Measurements from ENCODE around the gene IGFBP7.

IGFBP7 gene

DNA sequence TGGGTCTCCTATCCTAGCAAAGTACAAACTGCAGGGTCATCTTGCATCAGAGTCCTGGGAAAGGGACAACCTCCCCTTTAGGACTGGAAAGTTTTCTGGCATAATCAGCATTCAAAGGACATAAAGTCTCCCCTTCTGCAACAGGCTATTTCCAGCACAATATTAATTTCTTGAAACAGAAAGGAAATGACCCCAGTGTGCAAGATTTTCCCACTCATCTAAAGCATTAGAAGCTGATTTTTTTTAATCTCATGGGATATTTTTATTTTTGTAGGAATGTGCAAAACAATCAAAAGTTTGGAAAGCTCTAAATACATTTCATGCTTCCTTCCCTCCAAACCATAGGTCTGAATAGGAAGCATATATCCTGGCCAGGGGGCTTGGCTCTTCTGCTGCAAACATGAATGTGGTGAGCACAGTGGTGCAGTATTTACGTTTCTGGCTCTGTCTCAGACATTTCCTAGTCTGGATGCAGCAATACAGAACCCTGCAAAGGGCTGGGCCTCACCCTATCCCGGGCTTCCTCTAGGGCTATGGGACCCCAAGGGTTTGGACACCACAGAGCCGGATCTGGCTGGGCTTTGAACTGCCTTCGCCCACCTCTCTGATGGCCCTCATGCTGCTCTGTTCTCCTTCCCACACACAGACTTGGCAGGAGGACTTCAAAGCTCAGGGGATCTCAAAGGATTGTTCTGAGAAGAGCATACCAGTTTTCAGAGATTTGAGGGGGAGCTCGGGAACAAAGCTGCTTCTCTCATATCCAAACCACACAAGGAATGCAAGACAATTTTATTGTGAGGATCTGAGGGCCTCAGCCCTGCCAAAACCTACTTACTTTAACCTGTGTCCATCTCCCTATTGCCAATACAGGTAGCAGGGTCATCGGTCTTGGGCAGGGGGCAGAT, 66.6 kb downstream of the IGFBP7 start:
- peak; percentile 80 for DNase-seq (ENCODE audit: low read depth, low spot score)

DNA sequence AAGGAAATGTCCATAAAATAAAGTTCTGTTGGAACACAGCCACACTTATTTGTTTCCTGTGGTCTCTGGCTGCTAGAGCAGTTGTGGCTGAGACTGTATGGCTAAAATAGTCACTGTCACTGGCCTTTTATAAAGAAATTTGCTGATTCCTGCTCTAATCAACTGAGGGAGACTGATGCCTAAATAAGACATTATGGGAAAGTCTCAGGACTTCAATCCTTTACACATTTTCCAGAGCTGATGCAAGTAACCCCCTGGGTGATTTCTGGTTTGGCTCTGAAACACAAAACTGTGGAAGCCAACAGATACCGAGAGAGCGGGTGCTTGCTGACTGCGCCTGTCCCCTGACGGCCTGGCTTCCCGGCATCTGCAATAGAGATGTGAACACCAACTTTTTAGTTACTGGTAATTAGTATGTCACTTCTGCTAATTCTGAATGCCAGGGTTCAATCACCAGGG, 67.4 kb downstream of the IGFBP7 start:
- DNase-seq (ENCODE audit: low read depth, low spot score) = peak; percentile 76

DNA sequence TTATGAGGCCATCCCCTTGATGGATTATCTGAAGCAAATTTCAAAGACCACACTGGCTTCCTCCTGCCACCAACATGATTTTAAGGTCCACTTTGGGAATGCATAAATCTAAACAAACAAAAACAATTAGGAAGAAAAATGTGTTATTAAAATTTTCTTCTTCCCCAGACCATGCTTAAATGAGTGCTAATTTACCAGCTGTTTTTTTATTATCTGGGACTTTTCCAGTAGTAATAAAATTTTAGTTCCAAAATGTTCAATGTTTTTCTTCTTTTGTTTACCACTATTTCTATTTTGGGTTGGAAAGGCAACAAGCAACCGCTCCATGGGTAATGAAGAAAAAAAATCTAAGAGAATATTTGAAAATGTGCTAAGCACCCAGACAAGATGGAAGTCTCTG, 69.2 kb downstream of the IGFBP7 start:
- DNase-seq (ENCODE audit: low read depth, low spot score) = no peak

DNA sequence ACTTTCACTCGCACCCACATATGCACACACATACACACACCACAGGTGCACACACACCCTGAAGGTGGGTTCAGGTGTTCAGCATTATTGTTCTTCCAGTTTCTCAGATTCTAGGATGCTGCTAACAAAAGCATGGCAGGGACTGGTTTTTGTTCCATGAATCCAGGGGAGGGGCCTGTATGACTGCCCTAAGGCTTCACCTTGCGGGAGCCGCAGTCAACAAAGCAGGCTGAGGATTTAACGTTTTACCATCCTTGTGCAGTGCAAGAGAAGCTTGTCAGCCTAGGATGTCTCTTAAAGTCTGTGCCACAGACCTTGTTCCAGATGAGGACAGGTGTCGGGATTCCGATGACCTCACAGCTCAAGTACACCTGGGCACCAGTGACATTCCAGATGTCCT, 69.7 kb downstream of the IGFBP7 start:
- no peak for DNase-seq (ENCODE audit: low read depth, low spot score)

DNA sequence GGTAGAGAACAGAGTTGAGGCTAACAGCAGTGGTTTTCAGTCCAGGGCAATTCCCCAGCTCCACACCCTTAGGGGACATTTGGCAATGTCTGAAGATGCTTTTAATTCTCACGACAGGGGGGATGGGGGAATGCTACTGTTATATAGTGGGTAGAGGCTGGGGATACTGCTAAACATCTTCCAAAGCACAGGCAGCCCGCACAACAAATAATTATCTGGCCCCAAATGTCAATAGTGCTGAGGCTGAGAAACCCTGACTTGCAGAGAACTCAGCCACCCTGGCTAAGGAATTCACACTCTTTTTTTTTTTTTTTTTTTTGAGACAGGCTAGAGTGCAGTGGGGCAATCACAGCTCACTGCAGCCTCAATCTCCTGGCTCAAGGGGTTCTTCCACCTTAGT, 70.8 kb downstream of the IGFBP7 start:
- DNase-seq (ENCODE audit: low read depth, low spot score) = peak; percentile 12

DNA sequence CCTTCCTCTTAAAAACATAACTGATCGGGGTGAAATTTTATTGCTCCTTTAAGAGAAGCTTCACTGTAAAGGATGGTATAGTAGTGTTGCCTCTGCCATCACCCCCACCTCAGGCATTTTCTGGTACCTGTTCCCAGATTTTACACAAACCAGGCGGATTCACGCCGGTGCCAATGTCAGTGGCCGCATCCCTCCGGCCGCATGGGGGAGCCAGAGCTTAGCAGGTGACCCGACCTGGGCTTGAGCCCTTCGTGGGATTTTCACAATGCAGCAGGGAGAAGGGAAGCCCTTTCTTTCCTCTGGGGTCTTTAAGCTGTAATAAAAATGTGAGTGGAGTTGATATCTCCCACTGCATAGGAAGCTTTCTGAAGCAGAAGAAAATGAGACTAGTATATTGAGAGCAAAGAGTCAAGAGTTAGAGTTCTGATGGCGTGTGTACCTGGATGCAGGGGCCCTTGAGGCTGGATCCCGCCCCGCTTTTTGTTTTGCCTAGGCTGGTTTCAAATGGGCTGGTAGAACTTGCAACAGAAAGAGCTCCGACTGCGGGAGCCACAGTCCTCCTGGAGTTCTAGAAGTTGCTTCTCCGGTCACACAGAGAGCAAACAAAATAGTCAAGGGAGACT, 72.1 kb downstream of the IGFBP7 start:
- DNase-seq (ENCODE audit: low read depth, low spot score) = peak; percentile 80

DNA sequence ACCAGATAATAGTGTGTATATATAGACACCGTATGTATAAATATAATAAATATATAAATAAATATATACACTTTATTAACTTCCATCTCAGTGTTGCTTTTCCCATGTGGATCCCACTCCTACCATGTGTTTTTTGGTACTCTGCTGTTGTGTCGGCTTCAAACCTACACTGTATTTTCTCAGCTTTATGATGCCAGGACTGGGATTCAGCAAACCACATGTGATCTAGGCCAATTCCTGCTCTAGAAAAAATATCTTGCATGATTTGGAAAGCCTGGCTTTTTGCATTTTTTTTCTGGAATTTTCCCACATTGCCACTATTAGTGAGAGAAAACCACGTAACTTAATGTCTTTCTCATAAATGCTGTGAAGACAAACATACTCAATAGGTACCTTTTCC, 75.7 kb downstream of the IGFBP7 start:
- no peak for DNase-seq (ENCODE audit: low read depth, low spot score)

DNA sequence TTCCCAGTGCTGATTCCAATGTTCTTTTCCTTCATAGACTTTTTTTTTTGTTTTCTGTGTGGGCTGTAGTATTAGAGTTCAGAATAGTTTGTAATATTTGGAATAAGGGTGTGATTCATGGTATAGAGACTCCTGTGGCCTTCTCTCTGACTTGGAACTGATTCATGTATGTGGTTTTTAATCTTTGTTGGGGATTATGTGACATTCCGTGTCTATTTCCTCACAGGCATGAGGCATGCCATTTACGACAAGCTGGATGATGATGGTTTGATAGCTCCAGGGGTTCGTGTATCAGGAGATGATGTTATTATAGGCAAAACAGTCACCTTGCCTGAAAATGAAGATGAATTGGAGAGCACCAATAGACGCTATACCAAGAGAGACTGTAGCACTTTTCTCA, 87.1 kb downstream of the IGFBP7 start:
- peak; percentile 78 for DNase-seq (ENCODE audit: low read depth, low spot score)

DNA sequence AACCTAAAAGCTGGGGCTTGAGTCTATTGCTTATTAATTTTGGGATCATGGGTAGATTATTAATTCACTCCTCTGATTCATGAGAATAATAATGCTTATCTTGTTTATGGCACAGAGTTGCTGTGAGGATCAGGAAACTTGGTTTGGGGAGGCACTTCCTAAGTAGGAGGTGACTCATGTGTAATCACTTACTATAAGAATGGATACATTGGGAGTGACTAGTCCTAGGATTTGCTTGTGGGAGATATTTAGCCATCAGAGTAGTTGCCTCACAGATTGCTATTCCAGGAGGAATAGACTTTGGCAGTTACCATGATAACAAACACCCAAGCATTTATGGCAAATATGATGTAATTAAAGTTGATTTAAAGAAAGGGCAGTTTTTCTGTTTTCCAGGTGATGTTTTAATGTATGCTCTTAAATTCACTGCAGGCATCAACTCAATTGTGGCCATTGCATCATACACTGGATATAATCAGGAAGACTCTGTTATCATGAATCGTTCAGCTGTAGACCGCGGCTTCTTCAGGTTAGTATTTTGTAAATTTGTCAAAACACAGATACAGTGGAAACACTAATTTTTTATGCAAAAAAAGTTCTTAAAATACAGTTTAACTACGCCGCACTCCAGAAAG, 89.6 kb downstream of the IGFBP7 start:
- DNase-seq (ENCODE audit: low read depth, low spot score) = peak; percentile 48

DNA sequence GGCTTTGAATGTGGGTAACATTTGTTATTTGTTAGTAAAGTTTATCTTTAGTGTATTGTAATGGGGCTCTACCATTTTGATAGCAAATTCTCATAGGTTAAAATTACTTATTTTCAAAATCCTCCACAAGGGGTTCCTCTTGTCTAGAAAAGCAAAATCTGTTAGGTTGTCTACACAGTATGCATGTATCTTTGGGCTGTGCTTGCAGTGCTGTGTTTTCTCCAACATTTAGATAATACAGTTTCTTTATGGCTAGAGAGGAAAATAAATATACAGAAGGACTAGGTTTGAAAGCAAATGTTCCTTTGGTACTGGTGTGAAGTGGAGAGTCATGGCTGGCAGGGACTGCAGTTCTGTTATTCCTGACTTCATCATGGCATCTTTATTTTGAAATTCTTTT, 91.2 kb downstream of the IGFBP7 start:
- no peak for DNase-seq (ENCODE audit: low read depth, low spot score)

DNA sequence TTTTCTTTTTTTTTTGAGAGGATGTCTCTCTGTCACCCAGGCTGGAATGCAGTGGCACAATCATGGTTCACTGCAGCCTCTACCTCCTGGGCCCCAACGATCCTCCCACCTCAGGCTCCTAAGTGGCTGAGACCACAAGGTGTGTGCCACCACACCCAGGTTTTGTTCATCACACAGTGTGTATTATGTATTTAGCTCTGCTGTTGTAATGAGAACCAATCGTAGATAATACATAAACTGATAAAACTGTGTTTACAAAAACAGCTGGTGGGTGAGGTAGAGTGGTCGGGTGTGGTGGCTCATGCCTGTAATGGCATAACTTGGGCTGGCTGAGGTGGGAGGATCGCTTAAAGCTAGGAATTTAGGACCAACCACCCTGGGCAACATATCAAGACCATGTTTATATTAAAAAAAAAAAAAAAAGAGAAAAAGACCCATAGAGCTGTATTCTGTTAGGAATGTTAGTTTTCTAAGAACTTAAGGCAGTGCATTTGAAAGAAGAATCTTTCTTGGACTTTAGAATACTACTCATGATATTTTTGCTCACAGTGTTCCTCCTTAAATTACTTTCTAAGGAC, 96.6 kb downstream of the IGFBP7 start:
- no peak for DNase-seq (ENCODE audit: low read depth, low spot score)

DNA sequence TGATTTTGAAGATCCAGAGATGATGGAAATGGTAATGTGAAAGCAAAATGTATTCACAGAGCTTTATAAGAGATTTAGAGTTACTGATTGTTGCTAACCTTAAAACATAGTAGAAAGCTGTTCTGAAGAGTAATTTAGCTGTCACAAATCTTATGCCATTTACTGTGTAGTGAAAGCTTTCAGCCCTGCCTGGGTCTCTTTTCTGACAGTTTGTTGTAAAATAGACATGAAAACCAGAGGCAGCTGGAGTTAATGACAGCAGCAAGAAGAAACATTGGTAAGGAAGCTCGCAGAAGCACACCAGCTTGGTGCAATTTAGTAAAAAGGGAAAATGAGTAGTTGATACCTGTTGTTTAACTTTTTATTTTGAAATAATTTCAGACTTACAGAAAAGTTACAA, 110.4 kb downstream of the IGFBP7 start:
- no peak for DNase-seq (ENCODE audit: low read depth, low spot score)

DNA sequence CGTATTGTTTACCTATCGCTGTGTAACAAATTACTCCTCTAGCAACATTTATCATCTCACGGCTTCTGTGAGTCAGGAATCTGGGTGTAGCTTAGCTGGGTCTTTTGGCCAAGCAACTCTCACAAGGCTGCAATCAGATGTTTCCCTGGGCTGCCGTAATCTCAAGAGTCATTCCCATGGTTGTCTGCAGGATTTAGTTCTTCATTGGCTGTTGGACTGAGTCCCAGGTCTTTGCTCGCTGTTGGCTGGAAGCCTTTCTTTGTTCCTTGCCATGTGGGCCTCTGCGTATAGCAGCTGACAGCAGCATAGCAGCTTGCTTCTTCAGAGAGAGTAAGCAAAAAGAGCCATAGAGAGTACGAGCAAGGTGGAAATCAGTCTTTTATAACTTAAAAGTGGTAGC, 114.7 kb downstream of the IGFBP7 start:
- DNase-seq (ENCODE audit: low read depth, low spot score) = peak; percentile 97

DNA sequence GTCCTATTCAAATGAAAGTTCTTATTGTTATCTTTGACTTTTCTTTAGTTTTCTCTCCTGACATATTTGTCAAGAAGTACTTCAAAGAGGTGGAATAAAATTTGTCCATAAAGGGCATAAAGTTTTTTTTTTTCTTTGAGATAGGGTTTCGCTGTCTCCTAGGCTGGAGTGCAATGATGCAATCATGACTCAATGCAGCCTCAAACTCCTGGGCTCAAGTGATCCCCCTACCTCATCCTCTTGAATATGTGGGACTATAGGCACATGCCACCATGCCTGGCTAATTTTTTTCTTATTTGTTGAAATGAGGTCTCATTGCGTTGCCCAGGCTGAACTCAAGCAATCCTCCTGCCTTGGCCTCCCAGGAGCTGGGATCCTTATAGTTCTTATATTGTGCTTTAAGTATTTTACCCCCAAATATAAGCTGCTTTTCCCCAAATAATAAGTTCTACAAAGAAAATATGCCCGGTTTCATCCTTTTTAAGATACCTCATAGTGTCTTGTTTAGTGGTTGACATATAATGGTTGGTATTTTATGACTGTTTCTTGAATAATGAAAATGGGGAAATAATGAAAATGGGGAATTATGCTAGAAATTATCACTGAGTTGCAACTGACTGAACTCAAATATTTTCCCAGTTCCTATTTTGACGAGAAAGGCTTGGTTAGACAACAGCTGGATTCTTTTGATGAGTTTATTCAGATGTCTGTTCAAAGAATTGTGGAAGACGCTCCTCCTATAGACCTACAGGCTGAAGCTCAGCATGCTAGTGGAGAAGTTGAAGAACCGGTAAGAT, 119.9 kb downstream of the IGFBP7 start:
- DNase-seq (ENCODE audit: low read depth, low spot score) = peak; percentile 23

DNA sequence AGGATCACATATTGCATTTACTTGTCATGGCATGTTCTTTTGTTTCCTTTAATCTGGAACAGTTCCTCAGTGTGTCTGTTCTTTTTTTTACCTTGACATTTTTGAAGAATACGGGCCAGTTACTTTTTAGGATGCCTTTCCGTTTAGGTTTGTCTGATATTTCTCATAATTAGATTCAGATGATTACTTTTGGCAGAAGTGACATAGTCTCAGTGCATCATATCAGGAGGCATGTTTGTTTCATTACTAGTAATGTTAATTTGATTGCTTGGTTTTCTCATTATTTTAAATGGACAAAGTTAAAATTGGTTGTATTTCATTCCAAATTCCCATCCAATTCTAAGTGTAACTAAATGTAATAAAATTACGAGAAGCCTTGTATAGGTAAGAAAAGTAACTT, 123.2 kb downstream of the IGFBP7 start:
- no peak for DNase-seq (ENCODE audit: low read depth, low spot score)

DNA sequence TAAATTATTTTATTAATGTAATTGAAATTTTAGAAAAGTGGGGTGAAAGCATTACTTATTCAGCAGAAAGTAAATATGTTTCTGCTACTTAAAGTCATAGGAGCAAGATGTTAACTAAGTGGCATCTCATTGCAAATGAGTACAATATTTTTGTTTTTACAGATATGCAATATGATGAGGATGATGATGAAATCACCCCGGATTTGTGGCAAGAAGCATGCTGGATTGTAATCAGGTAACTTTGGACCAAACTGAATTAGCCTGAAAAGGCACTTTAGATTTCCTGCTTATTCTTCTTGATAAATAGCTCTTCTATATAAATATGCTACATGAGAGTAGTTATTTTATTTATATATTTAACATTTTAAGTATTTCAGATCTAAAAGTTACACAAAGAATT, 124.0 kb downstream of the IGFBP7 start:
- DNase-seq (ENCODE audit: low read depth, low spot score) = no peak

DNA sequence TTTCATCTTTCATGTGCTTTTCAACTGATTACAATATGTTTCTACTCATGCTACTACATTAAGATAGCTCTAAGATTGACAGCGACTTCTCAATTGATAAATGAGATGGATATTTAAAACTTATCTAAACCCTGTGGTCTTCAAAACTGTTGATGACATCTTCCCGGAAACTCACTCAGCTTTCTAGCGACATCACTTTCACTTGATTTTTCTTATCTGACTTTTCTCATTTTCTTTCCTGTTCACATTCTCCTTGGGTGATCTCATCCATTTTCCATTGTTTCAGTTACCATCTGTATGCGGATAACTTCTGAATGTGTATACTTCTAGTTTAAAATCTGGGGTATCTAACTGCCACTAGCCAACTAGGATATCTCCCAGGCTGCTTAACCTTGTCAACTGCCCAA, 128.4 kb downstream of the IGFBP7 start:
- peak; percentile 56 for DNase-seq (ENCODE audit: low read depth, low spot score)
